Measurements from ENCODE around the gene IGSF23.
"Not testable (repeated sequence)": the region's sequence is repeated elsewhere in the genome, so short reads cannot be mapped to it uniquely, and the experiment has no call there.

The IGSF23 gene

GRCh38 chr19:44663996-44664395, 50.6 kb downstream of the IGSF23 start:
- no peak for DNase-seq

DNA sequence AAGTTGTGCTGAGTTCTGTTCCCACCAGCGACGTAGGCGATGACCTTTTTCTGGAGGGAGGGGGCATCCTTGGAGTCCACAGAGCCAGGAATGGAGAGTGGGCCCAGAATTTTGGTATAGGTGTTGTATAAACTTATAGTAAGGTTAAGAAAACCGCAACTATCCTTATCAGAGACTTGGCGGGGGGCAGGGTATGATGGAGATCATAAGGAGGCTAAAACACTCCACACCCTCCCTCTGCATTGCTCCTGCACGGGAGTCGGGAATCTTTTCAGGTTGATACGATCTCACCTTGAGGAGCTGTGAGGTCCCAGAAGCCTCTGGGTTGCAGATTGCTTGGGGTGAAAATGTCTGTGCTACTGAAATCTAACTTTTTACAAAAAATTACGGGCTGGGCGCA, 51.6 kb downstream of the IGSF23 start:
- no peak for DNase-seq

GRCh38 chr19:44666852-44667556, 53.6 kb downstream of the IGSF23 start:
- DNase-seq, result no peak

DNA sequence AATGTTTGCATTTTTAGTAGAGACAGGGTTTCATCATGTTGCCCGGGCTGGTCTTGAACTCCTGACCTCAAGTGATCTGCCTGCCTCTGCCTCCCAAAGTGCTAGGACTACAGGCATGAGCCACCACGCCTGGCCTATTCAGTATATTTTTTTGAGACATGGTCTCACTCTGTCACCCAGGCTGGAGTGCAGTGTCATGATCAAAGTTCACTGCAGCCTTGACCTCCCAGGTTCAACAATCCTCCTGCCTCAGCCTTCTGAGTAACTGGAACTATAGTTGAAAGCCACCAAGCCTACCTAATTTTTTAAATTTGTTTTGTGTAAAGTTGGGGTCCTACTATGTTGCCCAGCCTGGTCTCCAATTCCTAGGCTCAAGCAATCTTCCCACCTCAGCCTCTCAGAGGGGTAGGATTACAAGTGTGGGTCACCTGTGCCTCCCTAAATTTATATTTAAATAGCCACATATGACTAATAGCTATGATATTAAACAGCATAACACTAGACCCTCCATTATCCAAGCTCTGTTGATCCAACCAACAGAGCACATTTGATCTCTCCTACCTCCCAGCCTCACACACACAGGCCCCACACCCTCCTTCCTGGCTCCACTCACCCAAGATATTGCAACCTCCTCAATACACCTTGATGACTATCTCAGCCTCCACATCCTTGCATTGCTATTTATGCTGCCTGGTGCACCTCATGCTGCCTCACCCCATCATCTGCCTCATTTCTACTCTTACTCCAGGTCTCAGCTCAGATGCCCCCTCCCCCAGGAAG, 55.8 kb downstream of the IGSF23 start:
- DNase-seq, result no peak

DNA sequence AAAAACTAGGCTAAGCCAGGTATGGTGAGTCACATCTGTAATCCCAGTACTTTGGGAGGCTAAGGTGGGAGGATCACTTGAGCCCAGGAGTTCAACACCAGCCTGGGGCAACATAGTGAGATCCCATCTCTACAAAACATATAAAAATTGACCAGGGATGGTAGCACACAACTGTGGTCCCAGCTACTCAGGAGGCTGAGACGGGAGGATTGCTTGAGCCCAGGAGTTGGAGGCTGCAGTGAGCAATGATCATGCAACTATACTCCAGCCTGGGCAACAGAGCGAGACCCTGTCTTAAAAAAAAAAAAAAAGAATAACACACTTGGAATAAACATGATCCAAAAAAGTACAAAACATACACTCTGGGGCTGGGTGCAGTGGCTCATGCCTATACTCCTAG, 56.7 kb downstream of the IGSF23 start:
- DNase-seq, result not testable (repeated sequence)

GRCh38 chr19:44671400-44671799, 58.0 kb downstream of the IGSF23 start, which contains the start of gene CEACAM19:
Gene CEACAM19, plus strand, starts transcription at chr19:44671482. Its CDS starts 450 bp downstream, at chr19:44671932.
- no peak for DNase-seq

DNA sequence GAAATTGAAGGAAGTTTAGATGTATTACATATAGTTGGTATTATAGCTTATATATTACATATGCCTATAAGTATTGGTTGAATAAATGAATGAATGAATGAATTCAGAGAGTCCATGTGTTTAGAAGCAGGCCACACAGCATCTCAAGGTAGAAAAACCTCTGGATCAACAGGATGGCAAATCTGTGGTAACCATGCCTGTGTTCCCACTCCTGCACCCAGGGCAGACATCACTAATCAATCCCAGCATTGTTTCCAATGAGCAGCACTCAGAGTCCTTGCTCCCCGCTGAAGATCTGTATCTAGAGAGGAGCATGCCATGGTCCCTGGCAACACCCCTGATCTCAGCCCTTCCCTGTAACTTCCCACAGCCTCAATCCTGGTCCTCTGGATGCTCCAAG, 58.9 kb downstream of the IGSF23 start:
- DNase-seq, result no peak

DNA sequence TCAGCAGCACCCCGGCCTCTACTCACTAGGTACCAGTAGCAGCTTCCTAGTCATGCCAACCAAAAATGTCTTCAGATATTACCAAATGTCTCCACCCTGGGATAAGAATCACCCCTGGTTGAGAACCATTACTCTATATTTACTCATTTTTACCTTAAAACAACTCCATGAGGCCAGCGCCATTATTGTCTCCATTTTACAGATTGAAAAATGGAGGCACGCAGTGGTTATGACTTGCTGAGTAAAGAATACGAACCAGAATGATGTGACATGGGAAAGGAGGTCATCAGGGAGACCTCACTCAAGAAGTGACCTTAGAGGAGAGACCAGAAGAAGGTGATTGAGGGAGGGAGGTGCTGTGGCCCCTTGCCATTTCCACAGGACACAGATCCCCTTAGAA, 60.1 kb downstream of the IGSF23 start:
- no peak for DNase-seq

DNA sequence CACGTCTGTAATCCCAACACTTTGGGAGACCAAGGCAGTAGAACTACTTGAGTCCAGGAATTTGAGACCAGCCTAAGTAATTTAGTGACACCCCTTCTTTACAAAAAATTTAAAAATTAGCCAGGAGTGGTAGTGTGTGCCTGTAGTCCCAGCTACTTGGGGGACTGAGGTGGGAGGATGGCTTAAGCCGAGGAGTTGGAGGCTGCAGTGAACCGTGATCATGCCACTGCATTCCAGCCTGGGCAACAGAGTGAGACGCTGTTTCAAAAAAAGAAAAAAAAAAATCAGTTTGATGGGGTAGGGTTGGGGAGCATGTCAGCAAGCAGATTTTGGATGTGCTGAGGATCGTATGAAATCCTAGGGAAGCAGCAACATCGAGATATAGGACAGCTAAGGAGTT, 62.2 kb downstream of the IGSF23 start:
- DNase-seq, result no peak

GRCh38 chr19:44677019-44677811, 63.9 kb downstream of the IGSF23 start:
- no peak for DNase-seq

DNA sequence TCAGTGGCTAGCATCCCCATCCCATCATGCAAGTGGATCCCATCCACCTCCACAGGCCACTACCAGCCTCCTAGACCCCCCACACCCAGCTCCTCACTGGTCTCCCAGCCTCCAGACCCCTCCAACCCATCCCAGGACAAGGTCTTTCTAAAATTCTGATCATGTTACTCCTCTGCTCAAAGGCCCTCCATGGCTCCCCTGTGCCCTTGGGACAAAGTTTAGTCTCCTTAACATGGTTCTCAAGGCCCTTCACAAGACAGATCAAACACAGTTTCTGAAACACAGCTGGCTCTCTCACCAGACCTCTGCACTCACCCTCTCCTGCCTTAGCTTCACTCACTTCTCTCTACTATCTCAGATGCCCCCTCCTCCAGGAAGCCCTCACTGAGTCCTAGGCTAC, 67.2 kb downstream of the IGSF23 start:
- no peak for DNase-seq

GRCh38 chr19:44681992-44682790, 68.8 kb downstream of the IGSF23 start:
- no peak for DNase-seq

DNA sequence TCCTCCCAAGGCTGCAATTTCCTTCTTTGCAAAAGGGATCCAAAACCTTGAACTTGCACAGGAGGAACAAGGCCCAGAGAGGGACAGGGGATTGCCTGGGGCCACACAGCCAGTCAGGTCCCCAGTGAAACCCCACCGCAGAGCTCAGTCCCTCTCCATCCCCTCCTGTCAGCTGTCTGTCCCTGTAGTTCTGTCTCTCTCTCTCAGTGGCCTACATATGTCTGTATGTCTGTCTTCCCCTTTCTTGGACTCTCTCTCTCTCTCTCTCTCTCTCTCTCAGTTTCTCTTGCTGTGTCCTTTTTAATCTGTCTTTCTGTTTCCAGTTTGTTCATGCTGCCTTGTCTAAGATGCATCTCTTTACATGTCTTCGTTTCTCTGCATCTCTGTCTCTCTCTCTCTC, 69.4 kb downstream of the IGSF23 start:
- DNase-seq, result no peak

- DNase-seq, result no peak
Observed at GRCh38 chr19:44683434-44684210, 70.3 kb downstream of the IGSF23 start.

DNA sequence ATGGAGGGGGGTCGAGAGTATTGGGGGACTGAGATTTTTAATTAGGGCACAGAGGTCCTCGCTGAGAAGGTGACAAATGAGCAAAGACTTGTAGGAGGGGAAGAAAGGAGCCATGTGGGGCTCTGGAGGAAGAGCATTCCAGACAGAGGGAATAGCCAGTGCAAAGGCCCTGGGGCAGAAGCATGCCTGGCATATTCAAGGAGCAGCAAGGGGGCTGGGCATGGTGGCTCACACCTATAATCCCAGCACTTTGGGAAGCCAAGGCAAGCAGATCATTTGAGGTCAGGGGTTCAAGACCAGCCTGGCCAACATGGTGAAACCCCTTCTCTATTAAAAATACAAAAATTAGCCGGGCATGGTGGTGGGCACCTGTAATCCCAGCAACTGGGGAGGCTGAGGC, 71.0 kb downstream of the IGSF23 start:
- DNase-seq, result not testable (repeated sequence)

DNA sequence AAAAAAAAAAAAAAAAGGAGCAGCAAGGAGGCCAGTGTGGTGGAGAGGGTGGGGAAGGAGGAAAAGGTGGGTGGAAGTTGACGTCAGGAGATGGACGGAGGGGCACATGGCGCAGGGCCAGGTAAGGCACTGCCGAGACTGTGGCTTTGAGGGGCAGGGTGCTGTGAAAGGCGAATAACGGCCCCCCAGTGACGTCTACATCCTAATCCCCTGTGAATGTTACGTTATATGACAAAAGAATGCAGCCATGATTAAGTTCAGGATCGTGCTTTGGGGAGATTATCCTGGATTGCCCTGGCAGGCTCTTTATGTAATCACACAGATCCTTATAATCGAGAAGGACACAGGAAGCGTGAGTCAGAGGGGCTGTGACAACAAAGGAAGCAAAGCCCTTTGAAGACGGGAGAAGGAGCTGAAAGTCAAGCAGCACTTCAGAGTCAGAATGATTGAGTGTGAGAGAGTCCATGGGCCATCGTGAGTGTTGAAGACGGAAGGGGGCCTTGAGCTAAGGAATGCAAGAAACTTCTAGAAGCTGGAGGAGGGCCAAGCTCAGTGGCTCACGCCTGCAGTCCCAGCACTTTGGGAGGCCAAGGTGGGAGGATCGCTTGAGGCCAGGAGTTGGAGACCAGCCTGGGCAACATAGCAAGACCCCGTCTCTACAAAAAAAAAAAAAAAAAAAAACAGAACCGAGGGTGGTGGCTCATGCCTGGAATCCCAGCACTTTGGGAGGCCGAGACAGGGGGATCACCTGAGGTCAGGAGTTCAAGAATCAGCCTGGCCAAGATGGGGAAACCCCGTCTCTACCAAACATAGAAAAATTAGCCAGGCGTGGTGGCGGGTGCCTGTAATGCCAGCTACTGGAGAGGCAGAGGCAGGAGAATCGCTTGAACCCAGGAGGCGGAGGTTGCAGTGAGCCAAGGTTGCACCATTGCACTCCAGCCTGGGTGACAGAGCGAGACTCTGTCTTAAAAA, 71.8 kb downstream of the IGSF23 start:
- no peak for DNase-seq

- peak in 1 of 56 donors; percentile 5 for DNase-seq
Observed at GRCh38 chr19:44685877-44686276, 72.5 kb downstream of the IGSF23 start.

All from amygdala (tissue), 56 donors.